ENCODE results near the gene MARCHF10.

DNA sequence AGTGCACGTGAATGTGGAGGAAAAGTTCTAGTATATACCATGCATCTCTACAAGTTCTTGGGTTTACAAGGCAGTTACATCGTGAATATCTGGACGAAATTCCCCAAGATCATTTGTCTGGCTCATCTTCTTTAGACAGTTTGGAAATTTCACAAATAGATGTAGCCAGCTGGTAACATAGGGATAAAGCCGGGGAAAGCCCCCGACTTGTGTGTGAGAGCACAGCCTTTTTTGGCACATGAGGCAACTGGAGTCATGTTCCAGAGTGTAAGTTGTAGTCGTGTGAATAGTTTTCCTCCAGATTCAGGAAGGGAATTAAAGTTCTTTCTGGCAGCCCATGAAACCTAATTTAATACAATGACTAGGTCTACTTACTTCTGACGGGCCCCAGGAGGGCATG, 62.3 kb downstream of the MARCHF10 start:
- TF ChIP-seq POLR2A (IDR thresholded peaks at IDR 0.05) (no peak), EP300 (IDR thresholded peaks at IDR 0.05) (no peak)
- TF ChIP-seq, protein P1, sequence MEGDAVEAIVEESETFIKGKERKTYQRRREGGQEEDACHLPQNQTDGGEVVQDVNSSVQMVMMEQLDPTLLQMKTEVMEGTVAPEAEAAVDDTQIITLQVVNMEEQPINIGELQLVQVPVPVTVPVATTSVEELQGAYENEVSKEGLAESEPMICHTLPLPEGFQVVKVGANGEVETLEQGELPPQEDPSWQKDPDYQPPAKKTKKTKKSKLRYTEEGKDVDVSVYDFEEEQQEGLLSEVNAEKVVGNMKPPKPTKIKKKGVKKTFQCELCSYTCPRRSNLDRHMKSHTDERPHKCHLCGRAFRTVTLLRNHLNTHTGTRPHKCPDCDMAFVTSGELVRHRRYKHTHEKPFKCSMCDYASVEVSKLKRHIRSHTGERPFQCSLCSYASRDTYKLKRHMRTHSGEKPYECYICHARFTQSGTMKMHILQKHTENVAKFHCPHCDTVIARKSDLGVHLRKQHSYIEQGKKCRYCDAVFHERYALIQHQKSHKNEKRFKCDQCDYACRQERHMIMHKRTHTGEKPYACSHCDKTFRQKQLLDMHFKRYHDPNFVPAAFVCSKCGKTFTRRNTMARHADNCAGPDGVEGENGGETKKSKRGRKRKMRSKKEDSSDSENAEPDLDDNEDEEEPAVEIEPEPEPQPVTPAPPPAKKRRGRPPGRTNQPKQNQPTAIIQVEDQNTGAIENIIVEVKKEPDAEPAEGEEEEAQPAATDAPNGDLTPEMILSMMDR (IDR thresholded peaks at IDR 0.05), result no peak

All from ovary (tissue), 3 donors.